ENCODE results near the gene EDA2R. TPM values are rescaled to one million over a fixed set of nuclear protein-coding genes. Genes with fewer than 3 reads are reported as not detected.

The EDA2R gene
- total RNA-seq, 4 donors from 2014 or later = 0.08 to 2.5 (median 0.43) TPM

DNA sequence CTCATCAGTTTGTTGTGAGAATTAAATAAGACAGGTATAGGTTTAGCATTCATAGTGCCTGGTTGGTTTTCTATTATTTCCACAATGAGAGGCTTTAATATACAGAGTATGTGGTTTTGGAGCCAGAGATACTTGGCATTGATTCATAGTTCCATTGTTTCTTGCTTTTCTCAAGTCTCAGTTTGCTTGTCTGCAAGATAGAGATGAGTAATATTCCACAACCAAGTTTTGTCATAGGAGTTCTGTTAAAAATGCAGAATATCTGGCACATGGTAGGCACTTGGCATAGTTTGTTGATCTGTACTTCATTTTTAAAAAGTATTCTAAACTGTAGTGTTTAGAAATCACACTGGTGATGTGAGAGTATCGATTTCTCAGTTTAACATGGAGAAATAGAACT is 37.5 kb upstream of the EDA2R start:
- TF ChIP-seq POLR2A (IDR thresholded peaks at IDR 0.05) = no peak
- TF ChIP-seq CTCF (IDR thresholded peaks at IDR 0.05) = no peak
- Histone ChIP-seq H3K4me1 (no peaks in the 10 kb centered on the region), H3K27me3 (no peaks in the 10 kb centered on the region), H3K36me3 (no peaks in the 10 kb centered on the region), H3K27ac (no peak overlapping the region), H3K4me3 (no peak overlapping the region), H3K9me3 (no peaks in the 10 kb centered on the region)
- intact Hi-C loops (cut with DNase I) = no loop called here
- 36 to 56% methylated on average over 1 of the region's 1 CpG for WGBS, 2 donors
- DNase-seq = no peak

DNA sequence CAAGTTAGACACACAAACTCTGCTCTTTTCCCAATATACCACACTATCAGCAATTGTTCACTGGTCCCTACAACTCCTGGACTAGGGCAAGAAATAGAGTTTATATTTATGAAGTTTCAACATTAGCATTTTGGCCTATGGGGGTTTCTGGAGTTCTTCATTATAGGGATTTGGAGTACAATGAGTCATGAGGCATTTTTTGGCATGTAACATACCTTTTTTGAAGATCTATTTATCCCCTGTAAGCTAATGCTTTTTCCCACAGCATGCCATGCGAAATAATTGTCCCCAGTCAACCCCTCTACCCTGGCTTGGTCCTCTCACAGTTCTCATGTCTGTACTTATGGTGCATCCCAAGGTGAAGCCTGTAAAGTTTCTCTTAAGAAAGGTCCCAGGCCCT is 36.7 kb upstream of the EDA2R start:
- no peaks in the 10 kb centered on the region for H3K9me3 ChIP-seq
- no peak for DNase-seq
- no peak overlapping the region for H3K27ac ChIP-seq
- no peaks in the 10 kb centered on the region for H3K36me3 ChIP-seq
- no peak overlapping the region for H3K4me3 ChIP-seq
- H3K27me3 ChIP-seq = no peaks in the 10 kb centered on the region
- H3K4me1 ChIP-seq = no peaks in the 10 kb centered on the region
- intact Hi-C loops (cut with DNase I) = no loop called here
- TF ChIP-seq POLR2A (IDR thresholded peaks at IDR 0.05) (no peak), CTCF (IDR thresholded peaks at IDR 0.05) (no peak)
- 0 to 14% methylated on average over 1 of the region's 1 CpG for WGBS, 2 donors

GRCh38 chrX:66674506-66674905 is 35.6 kb upstream of the EDA2R start:
- DNase-seq = no peak
- no peak overlapping the region for H3K4me3 ChIP-seq
- WGBS, 2 donors = 62 to 63% methylated on average over 2 of the region's 2 CpGs
- intact Hi-C loops (cut with DNase I) = no loop called here
- H3K27ac ChIP-seq = no peak overlapping the region
- TF ChIP-seq CTCF (IDR thresholded peaks at IDR 0.05) = no peak
- no peak for TF ChIP-seq POLR2A (IDR thresholded peaks at IDR 0.05)
- no peaks in the 10 kb centered on the region for H3K4me1 ChIP-seq
- H3K36me3 ChIP-seq = no peaks in the 10 kb centered on the region
- H3K27me3 ChIP-seq = no peaks in the 10 kb centered on the region
- no peaks in the 10 kb centered on the region for H3K9me3 ChIP-seq

DNA sequence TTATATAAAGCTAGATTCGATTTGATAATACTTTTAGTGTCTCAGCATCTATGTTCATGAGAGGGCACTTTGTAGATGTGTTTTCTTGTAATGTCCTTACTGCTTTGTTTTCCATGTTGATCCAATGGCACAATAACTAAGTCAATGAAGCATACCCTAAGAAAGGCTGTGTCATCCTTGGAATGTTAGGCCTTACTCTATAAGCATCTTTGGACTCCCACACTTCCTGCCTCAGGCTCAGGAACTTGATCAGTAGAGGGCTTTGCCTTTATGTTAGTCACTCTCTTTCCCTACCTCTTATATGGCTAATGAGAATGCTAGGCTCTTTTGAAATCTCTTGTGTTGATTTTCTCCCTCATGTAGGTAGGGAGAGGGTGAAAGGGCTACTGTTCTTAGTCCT is 33.2 kb upstream of the EDA2R start:
- Histone ChIP-seq H3K4me3 (no peak overlapping the region), H3K36me3 (no peaks in the 10 kb centered on the region), H3K4me1 (no peaks in the 10 kb centered on the region), H3K27ac (no peak overlapping the region), H3K27me3 (no peaks in the 10 kb centered on the region), H3K9me3 (no peaks in the 10 kb centered on the region)
- 43 to 77% methylated on average over 1 of the region's 1 CpG for WGBS, 2 donors
- DNase-seq = no peak
- TF ChIP-seq CTCF (IDR thresholded peaks at IDR 0.05) (no peak), POLR2A (IDR thresholded peaks at IDR 0.05) (no peak)
- intact Hi-C loops (cut with DNase I) = no loop called here

GRCh38 chrX:66654411-66654810 is 15.5 kb upstream of the EDA2R start:
- H3K9me3 ChIP-seq = no peaks in the 10 kb centered on the region
- H3K36me3 ChIP-seq = no peaks in the 10 kb centered on the region
- TF ChIP-seq POLR2A (IDR thresholded peaks at IDR 0.05) (no peak), CTCF (IDR thresholded peaks at IDR 0.05) (no peak)
- DNase-seq = no peak
- intact Hi-C loops (cut with DNase I) = no loop called here
- no peak overlapping the region for H3K4me3 ChIP-seq
- H3K4me1 ChIP-seq = no peaks in the 10 kb centered on the region
- H3K27me3 ChIP-seq = no peaks in the 10 kb centered on the region
- H3K27ac ChIP-seq = no peak overlapping the region

Measured in esophagus squamous epithelium (tissue), 5 donors.